ENCODE results near the gene RBCK1.
A peak's percentile ranks its signal among the peaks of the same experiment; 100 is the strongest.

The RBCK1 gene

DNA sequence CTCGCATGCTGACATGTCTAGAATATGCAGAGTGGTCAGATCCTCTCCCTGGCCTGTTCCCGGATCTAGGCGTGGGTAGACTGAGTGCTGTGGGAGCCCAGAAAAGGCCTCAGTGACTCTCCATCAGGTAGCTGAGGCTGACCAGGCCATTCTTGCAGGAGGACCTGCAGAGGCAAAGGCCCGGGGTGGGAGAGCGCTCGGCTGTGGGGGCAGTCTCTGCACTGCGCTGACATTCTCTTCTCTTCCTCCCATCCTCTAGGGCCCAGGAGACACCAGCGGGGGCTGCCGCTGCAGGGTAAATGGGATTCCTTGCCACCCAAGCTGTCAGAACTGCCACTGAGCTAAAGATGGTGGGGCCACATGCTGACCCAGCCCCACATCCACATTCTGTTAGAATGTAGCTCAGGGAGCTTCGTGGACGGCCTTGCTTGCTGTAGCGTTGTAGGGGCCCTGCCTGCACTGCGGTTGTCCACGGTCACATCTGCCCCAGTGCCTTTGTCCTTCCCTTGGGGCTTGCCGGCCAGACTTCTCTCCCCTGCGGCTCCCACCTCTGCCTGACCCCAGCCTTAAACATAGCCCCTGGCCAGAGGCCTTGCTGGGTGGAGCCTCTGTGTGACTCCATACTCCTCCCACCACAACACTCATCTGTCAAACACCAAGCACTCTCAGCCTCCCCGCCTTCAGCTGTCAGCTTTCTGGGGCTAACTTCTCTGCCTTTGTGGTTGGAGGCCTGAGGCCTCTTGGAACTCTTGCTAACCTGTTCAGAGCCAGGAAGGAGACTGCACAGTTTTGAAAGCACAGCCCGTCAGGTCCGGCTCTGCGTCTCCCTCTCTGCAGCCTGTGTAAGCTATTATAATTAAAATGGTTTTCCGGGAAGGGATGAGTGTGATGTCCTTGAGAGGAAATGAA is 22.2 kb downstream of the RBCK1 start:
- Histone ChIP-seq H3K4me1 (ENCODE audit: low read length) (no peaks in the 10 kb centered on the region), H3K9me3 (replicated peaks; ENCODE audit: insufficient read depth, low read length) (no peaks in the 10 kb centered on the region), H3F3A (ENCODE audit: insufficient read depth, low read length) (no peaks in the 10 kb centered on the region), H3K9ac (ENCODE audit: low read length) (no peak overlapping the region), H3K4me2 (ENCODE audit: low read depth, low read length) (no peak overlapping the region), H3K27me3 (replicated peaks; ENCODE audit: insufficient read depth, low read length) (no peaks in the 10 kb centered on the region), H3K4me3 (ENCODE audit: low read length) (no peak overlapping the region), H3K79me2 (ENCODE audit: low read length) (no peaks in the 10 kb centered on the region), H4K20me1 (ENCODE audit: insufficient read depth, low read length) (no peaks in the 10 kb centered on the region), H3K27ac (ENCODE audit: low read length) (no peak overlapping the region), H3K9me2 (replicated peaks; ENCODE audit: insufficient read depth, low read length) (no peaks in the 10 kb centered on the region), H3K36me3 (replicated peaks; ENCODE audit: insufficient read depth, low read length) (no peaks in the 10 kb centered on the region), H2AFZ (ENCODE audit: low read length) (no peak overlapping the region)
- TF ChIP-seq EZH2phosphoT487 (IDR thresholded peaks at IDR 0.05; ENCODE audit: low read length) (no peak), EZH2 (optimal IDR thresholded peaks at IDR 0.05; ENCODE audit: low read depth, low read length) (no peak)
- TF ChIP-seq, protein P1, sequence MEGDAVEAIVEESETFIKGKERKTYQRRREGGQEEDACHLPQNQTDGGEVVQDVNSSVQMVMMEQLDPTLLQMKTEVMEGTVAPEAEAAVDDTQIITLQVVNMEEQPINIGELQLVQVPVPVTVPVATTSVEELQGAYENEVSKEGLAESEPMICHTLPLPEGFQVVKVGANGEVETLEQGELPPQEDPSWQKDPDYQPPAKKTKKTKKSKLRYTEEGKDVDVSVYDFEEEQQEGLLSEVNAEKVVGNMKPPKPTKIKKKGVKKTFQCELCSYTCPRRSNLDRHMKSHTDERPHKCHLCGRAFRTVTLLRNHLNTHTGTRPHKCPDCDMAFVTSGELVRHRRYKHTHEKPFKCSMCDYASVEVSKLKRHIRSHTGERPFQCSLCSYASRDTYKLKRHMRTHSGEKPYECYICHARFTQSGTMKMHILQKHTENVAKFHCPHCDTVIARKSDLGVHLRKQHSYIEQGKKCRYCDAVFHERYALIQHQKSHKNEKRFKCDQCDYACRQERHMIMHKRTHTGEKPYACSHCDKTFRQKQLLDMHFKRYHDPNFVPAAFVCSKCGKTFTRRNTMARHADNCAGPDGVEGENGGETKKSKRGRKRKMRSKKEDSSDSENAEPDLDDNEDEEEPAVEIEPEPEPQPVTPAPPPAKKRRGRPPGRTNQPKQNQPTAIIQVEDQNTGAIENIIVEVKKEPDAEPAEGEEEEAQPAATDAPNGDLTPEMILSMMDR (IDR thresholded peaks at IDR 0.05; ENCODE audit: low read length), result no peak
- no peak for DNase-seq

DNA sequence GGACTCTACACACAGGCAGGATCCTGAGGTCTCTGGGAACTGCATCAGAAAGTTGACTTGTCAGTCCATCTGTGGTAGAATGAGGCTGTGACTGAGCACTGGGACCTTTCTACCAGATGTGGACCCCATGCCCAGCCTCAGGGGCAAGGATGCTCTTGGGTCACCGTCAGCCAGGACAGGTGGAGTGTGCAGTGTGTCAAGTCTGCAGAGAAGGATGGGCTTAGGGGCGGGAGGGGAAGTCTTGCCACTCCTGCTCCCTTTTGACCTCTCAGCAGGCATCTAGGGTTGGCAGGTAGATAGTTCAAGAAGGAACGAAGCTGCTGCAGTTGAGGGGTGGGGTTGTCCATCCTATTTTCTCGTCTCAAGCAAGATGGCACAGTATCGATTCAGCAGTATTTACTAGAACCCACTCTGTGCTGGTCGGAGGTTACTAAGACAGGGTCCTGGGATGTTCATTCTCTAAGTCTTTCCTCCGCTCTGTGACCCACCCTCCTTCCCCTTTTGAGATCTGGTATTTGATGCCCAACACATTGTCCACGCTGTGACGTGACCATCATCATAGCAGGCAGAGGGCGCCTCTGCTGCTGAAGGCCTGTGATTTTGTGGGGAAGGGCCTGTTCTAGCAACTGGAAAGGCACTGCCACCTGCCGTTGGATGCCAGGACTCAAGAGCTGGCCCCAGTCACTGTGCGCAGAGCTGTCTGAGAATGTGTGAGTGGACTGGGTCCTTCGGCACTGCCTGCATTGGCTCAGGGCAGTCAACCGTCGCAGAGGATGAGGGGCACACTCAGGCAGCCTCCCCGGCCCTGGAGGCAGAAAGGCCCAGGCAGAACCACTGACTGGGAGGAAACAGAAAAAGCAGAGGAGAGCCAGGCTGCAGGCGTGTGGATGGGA is 23.2 kb downstream of the RBCK1 start:
- Histone ChIP-seq H3K9ac (ENCODE audit: low read length) (no peak overlapping the region), H3K27me3 (replicated peaks; ENCODE audit: insufficient read depth, low read length) (no peaks in the 10 kb centered on the region), H3K4me2 (ENCODE audit: low read depth, low read length) (no peak overlapping the region), H3K36me3 (replicated peaks; ENCODE audit: insufficient read depth, low read length) (no peaks in the 10 kb centered on the region), H3K27ac (ENCODE audit: low read length) (no peak overlapping the region), H4K20me1 (ENCODE audit: insufficient read depth, low read length) (no peaks in the 10 kb centered on the region), H3K4me1 (ENCODE audit: low read length) (no peaks in the 10 kb centered on the region), H2AFZ (ENCODE audit: low read length) (no peak overlapping the region), H3K79me2 (ENCODE audit: low read length) (no peaks in the 10 kb centered on the region), H3K9me3 (replicated peaks; ENCODE audit: insufficient read depth, low read length) (no peaks in the 10 kb centered on the region), H3K9me2 (replicated peaks; ENCODE audit: insufficient read depth, low read length) (no peaks in the 10 kb centered on the region), H3K4me3 (ENCODE audit: low read length) (no peak overlapping the region), H3F3A (ENCODE audit: insufficient read depth, low read length) (no peaks in the 10 kb centered on the region)
- peak; percentile 52 for DNase-seq
- TF ChIP-seq, protein P1 (IDR thresholded peaks at IDR 0.05; ENCODE audit: low read length), result peak; percentile 50
- no peak for TF ChIP-seq EZH2 (optimal IDR thresholded peaks at IDR 0.05; ENCODE audit: low read depth, low read length)

- H4K20me1 ChIP-seq (ENCODE audit: insufficient read depth, low read length), result no peaks in the 10 kb centered on the region
- H3K36me3 ChIP-seq (replicated peaks; ENCODE audit: insufficient read depth, low read length), result no peaks in the 10 kb centered on the region
- H3K4me2 ChIP-seq (ENCODE audit: low read depth, low read length), result no peak overlapping the region
- H3K4me3 ChIP-seq (ENCODE audit: low read length), result no peak overlapping the region
- H3K79me2 ChIP-seq (ENCODE audit: low read length), result no peaks in the 10 kb centered on the region; the same call in 1 of the 2 replicates
- no peak overlapping the region for H3K27ac ChIP-seq (ENCODE audit: low read length)
- H3K27me3 ChIP-seq (replicated peaks; ENCODE audit: insufficient read depth, low read length), result no peaks in the 10 kb centered on the region
- no peak for DNase-seq
- H3K4me1 ChIP-seq (ENCODE audit: low read length), result peaks cover 2% of the 10 kb centered on the region
- no peaks in the 10 kb centered on the region for H3K9me3 ChIP-seq (replicated peaks; ENCODE audit: insufficient read depth, low read length)
- no peak overlapping the region for H3K9ac ChIP-seq (ENCODE audit: low read length)
- H3K9me2 ChIP-seq (replicated peaks; ENCODE audit: insufficient read depth, low read length), result no peaks in the 10 kb centered on the region
- no peak overlapping the region for H2AFZ ChIP-seq (ENCODE audit: low read length)
- no peak for TF ChIP-seq EZH2phosphoT487 (IDR thresholded peaks at IDR 0.05; ENCODE audit: low read length)
- H3F3A ChIP-seq (ENCODE audit: insufficient read depth, low read length), result 0 out of 2 replicates have a peak, but pooled peaks cover 2% of the 10 kb centered on the region
Measured at GRCh38 chr20:432208-432607, 24.1 kb downstream of the RBCK1 start.
